Measurements from ENCODE around the gene NDRG4. TPM values are rescaled to one million over a fixed set of nuclear protein-coding genes. Genes with fewer than 3 reads are reported as not detected.

NDRG4 gene
- total and polyA plus RNA-seq, 2 experiments from 2014 or later = 16.3 to 32.1 TPM

DNA sequence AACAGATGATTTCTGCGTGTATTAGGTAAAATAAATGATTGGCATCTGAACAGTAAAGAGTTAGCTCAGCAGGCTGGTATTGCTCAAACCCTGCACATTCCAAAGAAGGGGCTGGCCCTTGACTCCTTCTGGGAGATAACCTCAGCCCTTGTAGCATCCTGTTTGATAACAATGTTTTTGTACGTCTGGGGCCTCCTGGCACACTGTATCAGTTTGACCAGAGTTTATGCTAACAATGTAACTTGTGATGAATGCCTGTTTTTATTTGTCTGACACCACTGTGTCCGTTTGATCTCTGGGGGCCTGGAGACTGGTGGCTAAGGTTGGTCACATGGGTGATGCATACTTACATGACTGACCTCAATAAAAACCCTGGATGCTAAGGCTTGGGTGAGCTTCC, 43.8 kb upstream of the NDRG4 start (continued):
- TF ChIP-seq, protein P1, sequence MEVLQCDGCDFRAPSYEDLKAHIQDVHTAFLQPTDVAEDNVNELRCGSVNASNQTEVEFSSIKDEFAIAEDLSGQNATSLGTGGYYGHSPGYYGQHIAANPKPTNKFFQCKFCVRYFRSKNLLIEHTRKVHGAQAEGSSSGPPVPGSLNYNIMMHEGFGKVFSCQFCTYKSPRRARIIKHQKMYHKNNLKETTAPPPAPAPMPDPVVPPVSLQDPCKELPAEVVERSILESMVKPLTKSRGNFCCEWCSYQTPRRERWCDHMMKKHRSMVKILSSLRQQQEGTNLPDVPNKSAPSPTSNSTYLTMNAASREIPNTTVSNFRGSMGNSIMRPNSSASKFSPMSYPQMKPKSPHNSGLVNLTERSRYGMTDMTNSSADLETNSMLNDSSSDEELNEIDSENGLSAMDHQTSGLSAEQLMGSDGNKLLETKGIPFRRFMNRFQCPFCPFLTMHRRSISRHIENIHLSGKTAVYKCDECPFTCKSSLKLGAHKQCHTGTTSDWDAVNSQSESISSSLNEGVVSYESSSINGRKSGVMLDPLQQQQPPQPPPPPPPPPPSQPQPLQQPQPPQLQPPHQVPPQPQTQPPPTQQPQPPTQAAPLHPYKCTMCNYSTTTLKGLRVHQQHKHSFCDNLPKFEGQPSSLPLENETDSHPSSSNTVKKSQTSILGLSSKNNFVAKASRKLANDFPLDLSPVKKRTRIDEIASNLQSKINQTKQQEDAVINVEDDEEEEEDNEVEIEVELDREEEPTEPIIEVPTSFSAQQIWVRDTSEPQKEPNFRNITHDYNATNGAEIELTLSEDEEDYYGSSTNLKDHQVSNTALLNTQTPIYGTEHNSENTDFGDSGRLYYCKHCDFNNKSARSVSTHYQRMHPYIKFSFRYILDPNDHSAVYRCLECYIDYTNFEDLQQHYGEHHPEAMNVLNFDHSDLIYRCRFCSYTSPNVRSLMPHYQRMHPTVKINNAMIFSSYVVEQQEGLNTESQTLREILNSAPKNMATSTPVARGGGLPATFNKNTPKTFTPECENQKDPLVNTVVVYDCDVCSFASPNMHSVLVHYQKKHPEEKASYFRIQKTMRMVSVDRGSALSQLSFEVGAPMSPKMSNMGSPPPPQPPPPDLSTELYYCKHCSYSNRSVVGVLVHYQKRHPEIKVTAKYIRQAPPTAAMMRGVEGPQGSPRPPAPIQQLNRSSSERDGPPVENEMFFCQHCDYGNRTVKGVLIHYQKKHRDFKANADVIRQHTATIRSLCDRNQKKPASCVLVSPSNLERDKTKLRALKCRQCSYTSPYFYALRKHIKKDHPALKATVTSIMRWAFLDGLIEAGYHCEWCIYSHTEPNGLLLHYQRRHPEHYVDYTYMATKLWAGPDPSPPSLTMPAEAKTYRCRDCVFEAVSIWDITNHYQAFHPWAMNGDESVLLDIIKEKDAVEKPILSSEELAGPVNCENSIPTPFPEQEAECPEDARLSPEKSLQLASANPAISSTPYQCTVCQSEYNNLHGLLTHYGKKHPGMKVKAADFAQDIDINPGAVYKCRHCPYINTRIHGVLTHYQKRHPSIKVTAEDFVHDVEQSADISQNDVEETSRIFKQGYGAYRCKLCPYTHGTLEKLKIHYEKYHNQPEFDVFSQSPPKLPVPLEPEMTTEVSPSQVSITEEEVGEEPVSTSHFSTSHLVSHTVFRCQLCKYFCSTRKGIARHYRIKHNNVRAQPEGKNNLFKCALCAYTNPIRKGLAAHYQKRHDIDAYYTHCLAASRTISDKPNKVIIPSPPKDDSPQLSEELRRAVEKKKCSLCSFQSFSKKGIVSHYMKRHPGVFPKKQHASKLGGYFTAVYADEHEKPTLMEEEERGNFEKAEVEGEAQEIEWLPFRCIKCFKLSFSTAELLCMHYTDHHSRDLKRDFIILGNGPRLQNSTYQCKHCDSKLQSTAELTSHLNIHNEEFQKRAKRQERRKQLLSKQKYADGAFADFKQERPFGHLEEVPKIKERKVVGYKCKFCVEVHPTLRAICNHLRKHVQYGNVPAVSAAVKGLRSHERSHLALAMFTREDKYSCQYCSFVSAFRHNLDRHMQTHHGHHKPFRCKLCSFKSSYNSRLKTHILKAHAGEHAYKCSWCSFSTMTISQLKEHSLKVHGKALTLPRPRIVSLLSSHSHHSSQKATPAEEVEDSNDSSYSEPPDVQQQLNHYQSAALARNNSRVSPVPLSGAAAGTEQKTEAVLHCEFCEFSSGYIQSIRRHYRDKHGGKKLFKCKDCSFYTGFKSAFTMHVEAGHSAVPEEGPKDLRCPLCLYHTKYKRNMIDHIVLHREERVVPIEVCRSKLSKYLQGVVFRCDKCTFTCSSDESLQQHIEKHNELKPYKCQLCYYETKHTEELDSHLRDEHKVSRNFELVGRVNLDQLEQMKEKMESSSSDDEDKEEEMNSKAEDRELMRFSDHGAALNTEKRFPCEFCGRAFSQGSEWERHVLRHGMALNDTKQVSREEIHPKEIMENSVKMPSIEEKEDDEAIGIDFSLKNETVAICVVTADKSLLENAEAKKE (CRISPR knock-in tag; IDR thresholded peaks at IDR 0.05) = no peak
- no peak for TF ChIP-seq CREB1 (CRISPR knock-in tag; IDR thresholded peaks at IDR 0.05; ENCODE audit: low read depth)
- no peak for TF ChIP-seq ZNF331 (CRISPR knock-in tag; IDR thresholded peaks at IDR 0.05; ENCODE audit: low read depth)
- TF ChIP-seq JUNB (IDR thresholded peaks at IDR 0.05; ENCODE audit: unreplicated experiment) = no peak
- TF ChIP-seq NANOG (IDR thresholded peaks at IDR 0.05; ENCODE audit: borderline replicate concordance) = no peak

DNA sequence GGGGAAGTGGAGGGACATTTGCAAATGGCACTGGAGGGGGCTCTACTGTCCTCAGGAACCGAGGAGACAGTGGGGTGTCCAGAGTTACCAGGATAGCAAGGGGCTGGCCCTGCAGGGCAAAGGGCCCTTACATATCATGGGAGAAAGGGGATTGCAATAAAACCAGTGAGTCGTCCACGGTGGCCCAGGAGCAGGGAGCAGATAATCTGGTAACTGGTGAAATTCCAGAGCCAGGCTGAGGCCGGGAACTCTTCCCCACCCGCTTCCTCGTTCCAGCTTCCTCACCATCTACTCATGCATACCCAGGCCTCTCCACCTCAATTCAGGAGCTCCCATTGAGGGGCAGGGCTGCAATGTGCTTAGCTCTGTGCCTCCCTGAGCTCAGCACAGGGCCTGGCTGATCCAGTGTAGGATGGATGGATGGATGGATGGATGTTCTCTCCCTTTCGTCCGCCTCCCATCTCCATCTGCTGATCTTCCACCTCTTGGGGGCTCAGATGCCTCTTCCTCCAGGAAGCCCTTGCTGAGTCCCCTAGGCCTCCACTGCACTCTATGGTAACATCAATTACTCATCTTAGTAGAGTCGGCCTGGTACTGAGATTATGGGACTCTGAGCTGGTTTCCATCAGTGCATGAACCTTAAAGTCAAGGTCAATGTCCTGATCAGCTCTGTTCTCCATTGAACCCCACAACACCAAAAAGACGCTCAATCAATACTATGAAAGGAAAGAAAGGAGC, 41.2 kb upstream of the NDRG4 start:
- Histone ChIP-seq H3K27ac (ENCODE audit: low read depth) (no peak overlapping the region), H4K20me1 (replicated peaks; ENCODE audit: insufficient read depth) (no peaks in the 10 kb centered on the region), H3K79me2 (replicated peaks; ENCODE audit: insufficient read depth) (no peaks in the 10 kb centered on the region), H3K4me2 (no peak overlapping the region), H3K4me1 (ENCODE audit: insufficient read depth) (peaks cover 4% of the 10 kb centered on the region; the same call in 1 of the 2 replicates), H3F3A (replicated peaks; ENCODE audit: low read depth) (no peaks in the 10 kb centered on the region), H3K27me3 (ENCODE audit: insufficient read depth) (peaks cover 29% of the 10 kb centered on the region), H3K36me3 (ENCODE audit: insufficient read depth) (no peaks in the 10 kb centered on the region), H3K4me3 (no peak overlapping the region), H2AFZ (no peak overlapping the region), H3K9me2 (ENCODE audit: insufficient read depth) (no peaks in the 10 kb centered on the region)
- Mint-ChIP-seq H3K4me1 (peaks cover 2% of the 10 kb centered on the region; the same call in 1 of the 3 replicates), H3K36me3 (ENCODE audit: low read depth) (no peaks in the 10 kb centered on the region), H3K27ac (no peak overlapping the region), H3K4me3 (no peak overlapping the region), H3K9me3 (no peaks in the 10 kb centered on the region), H3K27me3 (ENCODE audit: insufficient read depth, low read depth, poor library complexity) (peaks cover 28% of the 10 kb centered on the region)
- DNase-seq (ENCODE audit: low spot score) (no peak), ATAC-seq (no peak)
- no peak for TF ChIP-seq ZNF331 (CRISPR knock-in tag; IDR thresholded peaks at IDR 0.05; ENCODE audit: low read depth)
